ENCODE data around the gene ANKRD6. TPM values are rescaled to one million over a fixed set of nuclear protein-coding genes. Genes with fewer than 3 reads are reported as not detected.

Gene ANKRD6
- total RNA-seq, 1 donor, result 1.3 TPM

- no peak for DNase-seq (ENCODE audit: low read depth)
- TF ChIP-seq CTCF (IDR thresholded peaks at IDR 0.05; ENCODE audit: insufficient read depth, low read depth, low read length), result no peak
- no peak overlapping the region for H3K4me3 ChIP-seq (ENCODE audit: low read depth, low read length)
These were observed 228.0 kb downstream of the ANKRD6 start for GRCh38 chr6:89660981-89661380.

- no peak for TF ChIP-seq CTCF (IDR thresholded peaks at IDR 0.05; ENCODE audit: insufficient read depth, low read depth, low read length)
- no peak for DNase-seq (ENCODE audit: low read depth)
- H3K4me3 ChIP-seq (ENCODE audit: low read depth, low read length), result no peak overlapping the region
These were observed 228.6 kb downstream of the ANKRD6 start for GRCh38 chr6:89661559-89661958.

- no peak for TF ChIP-seq CTCF (IDR thresholded peaks at IDR 0.05; ENCODE audit: insufficient read depth, low read depth, low read length)
- no peak for DNase-seq (ENCODE audit: low read depth)
- no peak overlapping the region for H3K4me3 ChIP-seq (ENCODE audit: low read depth, low read length)
These were observed 229.8 kb downstream of the ANKRD6 start for GRCh38 chr6:89662659-89663223.

GRCh38 chr6:89667872-89668556 is 235.1 kb downstream of the ANKRD6 start:
- DNase-seq (ENCODE audit: low read depth), result no peak
- no peak overlapping the region for H3K4me3 ChIP-seq (ENCODE audit: low read depth, low read length)
- no peak for TF ChIP-seq CTCF (IDR thresholded peaks at IDR 0.05; ENCODE audit: insufficient read depth, low read depth, low read length)

GRCh38 chr6:89669002-89669401 is 236.1 kb downstream of the ANKRD6 start:
- no peak for TF ChIP-seq CTCF (IDR thresholded peaks at IDR 0.05; ENCODE audit: insufficient read depth, low read depth, low read length)
- no peak overlapping the region for H3K4me3 ChIP-seq (ENCODE audit: low read depth, low read length)
- no peak for DNase-seq (ENCODE audit: low read depth)

- no peak for TF ChIP-seq CTCF (IDR thresholded peaks at IDR 0.05; ENCODE audit: insufficient read depth, low read depth, low read length)
- no peak for DNase-seq (ENCODE audit: low read depth)
- H3K4me3 ChIP-seq (ENCODE audit: low read depth, low read length), result no peak overlapping the region
These were observed 238.1 kb downstream of the ANKRD6 start for GRCh38 chr6:89670935-89671565.

Measured in fibroblast of villous mesenchyme (primary cell).